HG03378 (cell line): ENCODE results near the gene AURKAIP1.

Source experiments
- ATAC-seq: cut with Tn5 transposase; IDR thresholded peaks from one replicate; pipeline ENCODE4 v1.9.1; 2021; ENCODE audit warnings: mild to moderate bottlenecking, moderate library complexity; ENCODE audit not compliant: unreplicated experiment

Gene AURKAIP1

GRCh38 chr1:1335283-1335682 lies 39.7 kb downstream of the AURKAIP1 start:
- no peak for ATAC-seq

DNA sequence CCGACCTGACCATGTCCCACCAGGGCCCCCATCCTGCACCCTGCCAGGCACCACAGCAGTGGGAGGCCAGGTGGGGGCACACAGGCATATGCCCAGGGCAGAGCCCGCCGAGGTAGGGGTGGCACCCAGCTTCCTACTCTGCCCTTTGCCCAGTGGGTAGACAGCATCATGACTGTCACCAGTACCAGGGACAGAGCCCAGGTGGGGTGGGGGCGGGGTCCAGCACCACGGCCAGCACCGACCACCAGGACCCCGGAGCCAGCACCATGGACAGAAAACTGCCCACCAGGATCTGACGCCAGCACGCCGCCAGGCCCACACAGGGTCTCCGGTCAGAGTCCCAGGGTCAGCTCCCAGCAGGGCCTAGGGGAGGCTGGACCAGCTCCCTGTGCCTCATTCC lies 40.2 kb downstream of the AURKAIP1 start:
- no peak for ATAC-seq

DNA sequence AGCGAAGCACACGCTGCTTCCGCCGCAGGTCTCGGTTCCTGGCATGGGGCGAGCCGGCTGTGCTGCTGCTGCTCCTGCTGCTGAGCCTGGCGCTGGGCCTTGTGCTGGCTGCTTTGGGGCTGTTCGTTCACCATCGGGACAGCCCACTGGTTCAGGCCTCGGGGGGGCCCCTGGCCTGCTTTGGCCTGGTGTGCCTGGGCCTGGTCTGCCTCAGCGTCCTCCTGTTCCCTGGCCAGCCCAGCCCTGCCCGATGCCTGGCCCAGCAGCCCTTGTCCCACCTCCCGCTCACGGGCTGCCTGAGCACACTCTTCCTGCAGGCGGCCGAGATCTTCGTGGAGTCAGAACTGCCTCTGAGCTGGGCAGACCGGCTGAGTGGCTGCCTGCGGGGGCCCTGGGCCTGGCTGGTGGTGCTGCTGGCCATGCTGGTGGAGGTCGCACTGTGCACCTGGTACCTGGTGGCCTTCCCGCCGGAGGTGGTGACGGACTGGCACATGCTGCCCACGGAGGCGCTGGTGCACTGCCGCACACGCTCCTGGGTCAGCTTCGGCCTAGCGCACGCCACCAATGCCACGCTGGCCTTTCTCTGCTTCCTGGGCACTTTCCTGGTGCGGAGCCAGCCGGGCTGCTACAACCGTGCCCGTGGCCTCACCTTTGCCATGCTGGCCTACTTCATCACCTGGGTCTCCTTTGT lies 41.3 kb downstream of the AURKAIP1 start:
- no peak for ATAC-seq

DNA sequence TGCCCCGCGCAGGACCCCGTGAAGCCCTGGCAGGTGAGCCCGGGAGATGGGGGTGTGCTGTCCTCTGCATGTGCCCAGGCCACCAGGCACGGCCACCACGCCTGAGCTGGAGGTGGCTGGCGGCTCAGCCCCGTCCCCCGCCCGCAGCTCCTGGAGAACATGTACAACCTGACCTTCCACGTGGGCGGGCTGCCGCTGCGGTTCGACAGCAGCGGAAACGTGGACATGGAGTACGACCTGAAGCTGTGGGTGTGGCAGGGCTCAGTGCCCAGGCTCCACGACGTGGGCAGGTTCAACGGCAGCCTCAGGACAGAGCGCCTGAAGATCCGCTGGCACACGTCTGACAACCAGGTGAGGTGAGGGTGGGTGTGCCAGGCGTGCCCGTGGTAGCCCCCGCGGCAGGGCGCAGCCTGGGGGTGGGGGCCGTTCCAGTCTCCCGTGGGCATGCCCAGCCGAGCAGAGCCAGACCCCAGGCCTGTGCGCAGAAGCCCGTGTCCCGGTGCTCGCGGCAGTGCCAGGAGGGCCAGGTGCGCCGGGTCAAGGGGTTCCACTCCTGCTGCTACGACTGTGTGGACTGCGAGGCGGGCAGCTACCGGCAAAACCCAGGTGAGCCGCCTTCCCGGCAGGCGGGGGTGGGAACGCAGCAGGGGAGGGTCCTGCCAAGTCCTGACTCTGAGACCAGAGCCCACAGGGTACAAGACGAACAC lies 42.1 kb downstream of the AURKAIP1 start:
- no peak for ATAC-seq

- ATAC-seq, result no peak
Observed at GRCh38 chr1:1332031-1332755, 42.8 kb downstream of the AURKAIP1 start.

- ATAC-seq, result no peak
Observed at GRCh38 chr1:1331068-1331965, 43.7 kb downstream of the AURKAIP1 start, which contains the start of gene TAS1R3. Gene TAS1R3, plus strand, starts transcription at chr1:1331280. Its CDS starts 66 bp downstream, at chr1:1331346.

DNA sequence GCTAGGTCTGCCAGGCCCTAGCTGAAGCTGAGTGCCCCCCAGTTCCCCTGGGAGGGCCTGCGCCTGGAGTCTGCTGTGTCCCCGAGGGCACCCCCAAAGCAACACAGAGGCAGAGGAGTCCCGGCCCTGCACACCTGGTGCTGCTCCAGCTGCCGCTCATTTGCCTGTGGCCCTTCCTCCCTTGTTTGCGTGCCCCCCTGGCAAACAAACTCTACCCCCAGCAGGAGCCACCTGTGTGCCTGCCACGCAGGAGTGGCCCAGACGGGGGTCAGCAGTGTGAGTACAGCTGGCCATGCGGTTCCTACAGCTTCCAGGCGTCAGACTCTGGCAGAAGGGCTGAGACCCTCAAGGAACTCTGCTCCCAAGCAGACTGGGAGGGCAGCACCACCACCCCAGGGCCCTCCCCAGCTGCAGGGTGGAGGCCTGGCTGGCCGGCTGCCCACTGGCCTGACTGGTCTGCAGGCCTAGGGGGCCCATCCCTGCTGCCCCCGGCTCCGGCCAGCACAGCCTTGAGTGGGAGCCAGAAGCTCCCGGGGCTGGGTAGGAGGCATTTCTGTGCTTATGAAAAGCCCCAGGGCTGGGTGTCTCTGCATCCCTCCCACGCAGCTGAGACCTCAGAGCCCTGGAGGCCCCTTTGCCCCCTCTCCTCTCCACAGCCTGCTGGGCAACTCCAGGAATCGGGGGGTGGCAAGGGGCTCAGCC lies 44.5 kb downstream of the AURKAIP1 start:
- ATAC-seq, result no peak

DNA sequence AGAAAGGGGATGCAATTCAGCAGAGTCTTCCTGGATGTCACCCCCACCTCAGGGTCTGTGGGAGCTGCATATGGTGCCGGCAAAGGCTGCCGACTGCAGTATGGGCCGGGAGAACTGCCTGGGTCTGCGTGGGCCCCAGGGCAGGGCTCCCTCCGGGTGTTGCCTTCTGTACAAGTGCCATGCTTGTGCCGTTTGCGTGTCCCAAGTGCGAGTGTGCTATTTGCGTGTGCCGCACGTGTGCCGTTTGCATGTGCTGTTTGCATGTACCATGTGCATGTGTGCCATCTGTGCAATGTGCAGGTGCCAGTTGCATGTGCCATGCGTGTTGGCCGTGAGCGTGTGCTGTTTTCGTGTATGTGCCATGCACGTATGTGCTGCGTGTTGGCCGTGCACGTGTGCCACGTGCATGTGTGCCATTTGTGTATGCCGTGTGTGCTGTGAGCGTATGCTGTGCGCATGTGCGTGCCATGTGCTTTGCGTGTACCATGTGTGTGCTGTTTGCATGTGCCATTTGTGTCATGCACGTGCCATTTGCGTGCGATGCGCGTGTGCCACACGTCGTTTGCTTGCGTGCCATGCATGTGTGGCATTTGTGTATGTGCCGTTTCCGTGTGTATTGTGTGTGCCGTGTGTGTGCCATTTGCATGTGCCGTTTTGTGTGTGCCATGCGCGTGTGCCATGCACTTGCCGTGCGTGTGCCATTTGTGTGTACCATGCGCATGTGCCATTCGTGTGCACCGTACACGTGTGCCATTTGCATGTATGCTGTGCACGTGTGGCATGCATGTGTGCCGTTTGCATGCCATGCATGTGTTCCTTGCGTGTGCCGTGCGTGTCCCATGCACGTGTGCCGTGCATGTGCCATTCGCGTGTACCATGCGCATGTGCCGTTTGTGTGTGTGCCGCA lies 45.5 kb downstream of the AURKAIP1 start:
- no peak for ATAC-seq

- ATAC-seq, result no peak
Observed at GRCh38 chr1:1328254-1328653, 46.8 kb downstream of the AURKAIP1 start.

- no peak for ATAC-seq
Observed at GRCh38 chr1:1327291-1327690, 47.7 kb downstream of the AURKAIP1 start.

GRCh38 chr1:1326075-1326605 lies 48.9 kb downstream of the AURKAIP1 start:
- no peak for ATAC-seq

GRCh38 chr1:1325288-1326074 lies 49.5 kb downstream of the AURKAIP1 start:
- no peak for ATAC-seq

DNA sequence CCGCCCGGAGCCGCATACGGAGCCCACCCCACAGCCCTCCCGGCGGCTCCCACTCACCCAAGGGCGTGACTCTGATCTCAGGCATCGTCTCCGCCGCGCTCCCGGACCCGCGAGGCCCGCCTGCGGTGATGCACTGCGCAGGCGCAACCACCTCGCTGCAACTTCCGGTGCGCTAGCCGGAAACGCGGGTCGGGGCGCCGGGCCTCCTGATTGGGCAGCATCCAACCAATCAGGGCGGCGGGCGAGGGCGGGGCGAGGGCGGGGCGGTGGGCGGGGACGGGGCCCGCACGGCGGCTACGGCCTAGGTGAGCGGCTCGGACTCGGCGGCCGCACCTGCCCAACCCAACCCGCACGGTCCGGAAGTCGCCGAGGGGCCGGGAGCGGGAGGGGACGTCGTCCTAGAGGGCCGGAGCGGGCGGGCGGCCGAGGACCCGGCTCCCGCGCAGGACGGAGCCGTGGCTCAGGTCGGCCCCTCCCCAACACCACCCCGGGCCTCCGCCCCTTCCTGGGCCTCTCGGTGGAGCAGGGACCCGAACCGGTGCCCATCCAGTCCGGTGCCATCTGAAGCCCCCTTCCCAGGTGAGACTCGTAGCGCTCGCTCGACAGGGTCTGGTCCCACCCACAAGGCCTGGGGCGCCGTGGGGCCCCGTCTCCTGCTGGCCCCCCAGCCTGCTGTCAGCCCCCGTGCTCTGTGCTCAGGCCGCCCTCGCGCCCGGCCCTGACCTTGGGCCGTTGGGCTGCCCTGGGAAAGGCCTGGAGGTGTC lies 50.3 kb downstream of the AURKAIP1 start, which contains the start of the genes CPTP and INTS11:
TSS of gene CPTP (plus strand) at position 279 of the 764 bp plus-strand sequence. CDS start 2,109 bp downstream, outside the sequence.
TSS of gene INTS11 (minus strand) at position 137 of the 764 bp plus-strand sequence. CDS start at position 85, 52 bp downstream.
- peak; percentile 41 for ATAC-seq

DNA sequence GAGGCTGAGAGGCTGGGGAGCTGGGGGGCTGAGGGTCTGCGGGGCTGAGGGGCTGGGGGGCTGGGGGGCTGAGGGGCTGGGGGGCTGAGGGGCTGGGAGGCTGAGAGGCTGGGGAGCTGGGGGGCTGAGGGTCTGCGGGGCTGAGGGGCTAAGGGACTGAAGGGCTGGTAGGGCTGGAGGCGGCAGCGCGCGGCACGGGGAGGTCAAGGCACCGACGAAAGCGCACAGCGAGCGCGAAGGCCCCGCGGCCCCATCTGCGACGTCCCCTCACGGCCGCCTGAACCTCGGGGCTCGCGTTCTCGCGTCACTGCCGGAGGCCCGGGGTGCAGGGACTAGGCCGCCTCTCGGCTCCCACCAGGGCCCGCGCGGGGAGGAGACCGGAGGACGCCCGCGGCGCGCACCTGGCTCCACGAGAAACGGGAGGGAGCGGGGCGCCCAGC lies 50.9 kb downstream of the AURKAIP1 start:
- ATAC-seq, result peak; percentile 21
